NOMO-1 treated with DMSO at 0.1 percent for 48 hours (cell line): ENCODE measurements around the gene GCNT1.
"Not testable (repeated sequence)": the region's sequence is repeated elsewhere in the genome, so short reads cannot be mapped to it uniquely, and the experiment has no call there.

Experiments
- DNase-seq: peaks from one replicate; lab custom pipeline; 2025; ENCODE audit not compliant: unreplicated experiment; lab: John Stamatoyannopoulos, UW

The GCNT1 gene

GRCh38 chr9:76479337-76479736 lies 20.4 kb downstream of the GCNT1 start:
- DNase-seq: not testable (repeated sequence)

GRCh38 chr9:76486151-76486550 lies 27.2 kb downstream of the GCNT1 start:
- DNase-seq: no peak

GRCh38 chr9:76490249-76490990 lies 31.4 kb downstream of the GCNT1 start:
- peak; percentile 1 for DNase-seq

GRCh38 chr9:76491056-76491455 lies 32.1 kb downstream of the GCNT1 start:
- not testable (repeated sequence) for DNase-seq

- DNase-seq: not testable (repeated sequence)
Measured at GRCh38 chr9:76493496-76493895, 34.5 kb downstream of the GCNT1 start.

GRCh38 chr9:76500061-76500460 lies 41.1 kb downstream of the GCNT1 start:
- no peak for DNase-seq

- DNase-seq: peak; percentile 48
Measured at GRCh38 chr9:76502746-76503145, 43.8 kb downstream of the GCNT1 start.

- no peak for DNase-seq
Measured at GRCh38 chr9:76510041-76510440, 51.1 kb downstream of the GCNT1 start.

- DNase-seq: no peak
Measured at GRCh38 chr9:76510446-76510845, 51.5 kb downstream of the GCNT1 start.

GRCh38 chr9:76512826-76513225 lies 53.8 kb downstream of the GCNT1 start:
- no peak for DNase-seq

GRCh38 chr9:76516350-76516749 lies 57.4 kb downstream of the GCNT1 start:
- DNase-seq: no peak

GRCh38 chr9:76516871-76517270 lies 57.9 kb downstream of the GCNT1 start:
- DNase-seq: peak; percentile 10

- DNase-seq: no peak
Measured at GRCh38 chr9:76519075-76519835, 60.3 kb downstream of the GCNT1 start.

- no peak for DNase-seq
Measured at GRCh38 chr9:76521244-76521681, 62.3 kb downstream of the GCNT1 start.

GRCh38 chr9:76521906-76522305 lies 62.9 kb downstream of the GCNT1 start:
- DNase-seq: no peak

GRCh38 chr9:76523617-76524200 lies 64.7 kb downstream of the GCNT1 start:
- not testable (repeated sequence) for DNase-seq

- no peak for DNase-seq
Measured at GRCh38 chr9:76525196-76525595, 66.2 kb downstream of the GCNT1 start.

GRCh38 chr9:76526026-76526425 lies 67.0 kb downstream of the GCNT1 start:
- no peak for DNase-seq

GRCh38 chr9:76528056-76528455 lies 69.1 kb downstream of the GCNT1 start:
- no peak for DNase-seq

- DNase-seq: no peak
Measured at GRCh38 chr9:76528642-76529190, 69.7 kb downstream of the GCNT1 start.

- DNase-seq: peak; percentile 45
Measured at GRCh38 chr9:76529653-76530052, 70.7 kb downstream of the GCNT1 start.
